T47D (cell line): ENCODE data around the gene UPK2.

Source experiments
- DNase-seq, 2 experiments: peaks; one replicate each; pipeline versions ENCODE4 v3.0.0 to v3.0.0-alpha.2; 2011 to 2012; ENCODE audit warnings: low read depth in 1 of 2, low spot score in 1 of 2
- JUND ChIP-seq: IDR thresholded peaks from 2 replicates; pipeline ENCODE4 v1.6.1; 2012; ENCODE audit warnings: low read depth
- in situ Hi-C: cut with HindIII; loops from 2 replicates; pipeline ENCODE4 v1.10.0; 2016; ENCODE audit warnings: low sequenced_read_pairs, low pct_unique_long_range_greater_than_20kb

Gene UPK2

DNA sequence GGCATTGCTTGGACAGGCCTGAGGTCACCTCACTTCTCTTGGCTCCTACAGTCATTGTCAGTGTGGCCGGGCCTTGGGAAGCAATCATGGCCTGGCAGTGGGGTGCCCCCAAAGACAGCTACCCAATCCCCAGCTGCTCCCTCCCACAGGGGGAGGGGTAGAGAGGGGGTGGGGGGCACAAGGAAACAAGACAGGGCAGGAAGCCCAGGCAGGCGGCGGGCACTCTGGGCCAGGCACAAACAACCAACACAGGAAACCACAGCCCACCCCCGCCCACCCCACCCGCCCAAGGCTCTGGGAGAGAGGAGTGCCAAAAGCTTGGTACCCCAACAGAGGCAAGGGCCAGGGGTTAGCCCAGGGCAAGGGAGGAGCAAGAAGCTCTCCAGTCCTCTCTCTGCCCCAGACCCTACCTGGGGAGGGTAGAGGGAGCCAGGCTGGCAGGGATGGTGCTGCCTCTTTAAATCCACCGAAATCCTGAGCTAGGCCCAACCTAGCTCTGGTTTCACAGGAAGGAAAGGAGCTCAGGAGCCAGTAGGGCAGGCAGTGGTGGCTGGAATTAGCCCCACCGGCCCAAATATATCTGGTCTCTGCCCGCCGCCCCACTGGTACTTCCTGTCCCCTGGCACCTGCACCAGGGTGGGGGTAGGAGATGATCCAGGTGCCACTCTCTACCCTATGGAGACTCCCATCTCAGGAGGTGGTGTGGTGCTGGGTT lies 42.5 kb upstream of the UPK2 start:
- in situ Hi-C loops = no loop called here
- TF ChIP-seq JUND = no peak
- DNase-seq = peak in 1 of 2 experiments; percentile 53

DNA sequence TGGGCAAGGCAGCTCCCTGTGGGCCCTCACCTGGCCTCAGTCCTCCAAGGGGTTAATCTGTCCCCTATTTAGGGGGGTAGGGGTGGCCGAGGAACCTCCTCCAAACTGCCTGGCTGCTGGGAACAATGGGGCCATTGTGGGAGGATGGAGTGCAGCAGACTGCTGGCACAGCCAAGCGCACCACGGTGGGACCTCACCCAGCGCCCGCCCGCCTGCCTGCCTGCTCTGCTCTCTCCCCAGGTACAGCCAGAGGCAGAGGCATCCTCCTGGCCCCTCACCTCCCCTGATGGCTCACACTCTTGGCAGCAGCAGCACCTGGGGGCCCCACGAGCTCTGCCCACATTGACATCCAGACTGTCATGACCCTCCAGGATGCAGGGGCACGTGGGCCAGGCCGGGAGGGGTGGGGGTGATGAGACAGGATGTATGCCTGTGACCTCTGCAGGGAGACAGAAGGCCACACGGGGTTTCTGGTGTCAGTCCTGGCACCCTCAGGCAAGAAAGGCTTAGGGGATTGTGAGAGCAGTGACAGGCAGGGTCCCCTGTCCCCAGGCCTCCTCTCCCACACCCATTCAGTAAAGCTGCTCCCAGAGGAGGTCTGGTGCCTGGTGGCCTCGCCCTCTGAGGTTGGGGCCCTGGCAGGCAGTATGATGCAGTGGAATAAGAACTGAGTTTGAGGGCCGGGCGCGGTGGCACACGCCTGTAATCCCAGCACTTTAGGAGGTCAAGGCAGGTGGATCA lies 41.8 kb upstream of the UPK2 start:
- no peak for DNase-seq
- in situ Hi-C loops = no loop called here
- no peak for TF ChIP-seq JUND

DNA sequence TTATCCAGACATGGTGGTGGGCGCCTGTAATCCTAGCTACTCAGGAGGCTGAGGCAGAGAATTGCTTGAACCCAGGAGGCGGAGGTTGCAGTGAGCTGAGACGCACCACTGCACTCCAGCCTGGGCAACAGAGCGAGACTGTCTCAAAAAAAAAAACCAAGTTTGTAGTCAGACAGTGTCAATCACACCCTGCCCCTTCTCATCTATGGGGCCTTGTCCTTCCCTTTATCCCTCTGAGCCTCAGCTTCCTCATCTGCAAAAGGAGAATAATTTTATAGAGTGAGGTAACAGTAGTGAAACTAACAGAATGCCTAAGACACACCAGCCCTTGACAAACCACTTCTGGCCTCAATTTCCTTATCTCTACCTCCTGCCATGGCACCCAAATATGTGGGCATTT lies 41.1 kb upstream of the UPK2 start:
- DNase-seq = no peak
- in situ Hi-C loops = no loop called here
- TF ChIP-seq JUND = no peak

DNA sequence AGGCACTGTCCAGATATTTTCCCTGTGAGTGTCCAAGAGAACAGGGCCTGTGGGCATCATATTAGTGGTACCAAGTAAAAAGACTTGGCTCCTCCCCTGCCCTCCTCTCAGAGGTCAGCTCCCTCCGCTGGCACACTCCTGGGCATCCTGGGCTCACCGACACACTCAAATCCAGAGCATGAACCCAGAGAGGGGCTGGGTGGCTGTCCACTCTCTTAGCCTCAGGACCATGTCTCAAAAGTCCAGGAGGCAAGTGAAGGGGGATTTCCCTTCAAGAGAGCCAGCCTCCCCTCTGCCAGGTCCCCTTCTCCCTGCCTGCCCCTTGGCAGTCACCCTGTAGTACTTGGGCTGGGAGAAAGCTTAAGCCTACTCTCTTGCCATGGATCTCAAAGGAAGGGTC lies 40.7 kb upstream of the UPK2 start:
- no peak for TF ChIP-seq JUND
- DNase-seq = no peak
- in situ Hi-C loops = no loop called here

DNA sequence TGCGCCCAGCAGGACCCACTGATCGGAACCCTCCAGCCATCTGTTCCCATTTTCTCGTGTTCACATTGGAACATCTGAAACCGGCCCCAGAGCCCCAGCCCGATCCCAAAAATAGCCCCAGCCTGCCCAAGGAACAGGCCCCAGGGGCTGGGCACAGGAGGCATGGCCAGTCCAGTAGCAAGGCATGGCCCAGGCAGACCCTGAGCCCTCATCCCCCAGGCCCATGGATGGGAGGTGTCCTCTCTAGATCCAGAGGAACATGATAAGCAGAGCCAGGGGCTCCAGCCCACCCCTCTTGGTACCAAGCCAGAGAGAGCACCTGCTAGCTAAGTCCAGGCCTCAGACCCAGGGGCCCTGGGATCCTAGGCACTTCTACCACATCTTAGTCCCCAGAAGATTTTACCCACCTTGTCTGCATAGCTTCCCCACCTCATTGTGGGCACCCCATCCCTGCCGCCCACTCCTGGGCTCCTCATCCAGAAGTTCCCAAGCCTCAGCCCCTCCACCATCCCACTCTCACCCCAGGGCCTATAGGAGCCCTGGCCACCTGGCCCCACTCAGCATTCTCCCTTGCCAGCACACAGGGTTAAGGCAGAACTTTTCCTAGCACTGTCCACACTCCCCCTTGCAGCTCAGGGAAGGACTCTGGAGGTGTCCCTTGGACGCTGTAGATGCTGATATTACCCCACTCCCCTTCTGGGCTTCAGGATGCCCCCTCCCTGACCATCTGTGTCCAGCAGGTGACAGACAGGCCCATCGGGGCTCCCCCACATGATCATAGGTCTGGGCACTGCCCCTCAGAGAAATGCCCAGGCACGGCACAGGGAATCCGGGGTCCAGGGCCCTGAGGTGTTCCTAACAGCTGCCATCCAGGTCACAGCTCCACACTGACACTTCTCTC lies 39.9 kb upstream of the UPK2 start:
- TF ChIP-seq JUND = no peak

DNA sequence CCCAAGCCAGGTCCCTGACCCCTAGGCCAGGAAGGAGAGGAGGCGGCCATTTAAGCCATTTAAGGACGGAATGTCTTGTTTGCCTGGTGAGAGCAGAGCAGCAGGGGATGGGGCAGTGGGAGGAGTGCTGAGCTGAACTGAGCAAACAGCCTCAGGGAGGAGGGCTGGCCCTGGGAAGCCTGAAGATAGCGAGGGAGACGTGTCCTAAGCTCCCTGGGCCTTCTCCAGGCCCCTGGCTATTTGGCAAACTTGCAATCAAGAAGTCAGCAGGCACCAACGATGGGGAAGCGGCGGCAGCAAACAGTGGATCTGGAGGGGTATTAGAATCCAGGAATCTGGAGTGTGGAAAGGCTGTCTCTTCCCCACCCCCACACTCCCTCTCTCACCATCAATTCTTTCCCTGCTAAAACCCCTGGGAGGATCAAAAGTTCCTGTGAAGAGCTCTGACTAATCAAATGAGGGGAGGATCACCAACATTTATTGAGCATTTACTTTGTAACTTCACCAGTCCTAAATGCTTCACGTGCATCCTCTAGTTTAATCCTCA lies 39.2 kb upstream of the UPK2 start:
- peak in 1 of 2 experiments; percentile 91 for DNase-seq

More for the DNA sequence above, 39.9 kb upstream of the UPK2 start:
- in situ Hi-C loops = no loop called here
- no peak for DNase-seq

DNA sequence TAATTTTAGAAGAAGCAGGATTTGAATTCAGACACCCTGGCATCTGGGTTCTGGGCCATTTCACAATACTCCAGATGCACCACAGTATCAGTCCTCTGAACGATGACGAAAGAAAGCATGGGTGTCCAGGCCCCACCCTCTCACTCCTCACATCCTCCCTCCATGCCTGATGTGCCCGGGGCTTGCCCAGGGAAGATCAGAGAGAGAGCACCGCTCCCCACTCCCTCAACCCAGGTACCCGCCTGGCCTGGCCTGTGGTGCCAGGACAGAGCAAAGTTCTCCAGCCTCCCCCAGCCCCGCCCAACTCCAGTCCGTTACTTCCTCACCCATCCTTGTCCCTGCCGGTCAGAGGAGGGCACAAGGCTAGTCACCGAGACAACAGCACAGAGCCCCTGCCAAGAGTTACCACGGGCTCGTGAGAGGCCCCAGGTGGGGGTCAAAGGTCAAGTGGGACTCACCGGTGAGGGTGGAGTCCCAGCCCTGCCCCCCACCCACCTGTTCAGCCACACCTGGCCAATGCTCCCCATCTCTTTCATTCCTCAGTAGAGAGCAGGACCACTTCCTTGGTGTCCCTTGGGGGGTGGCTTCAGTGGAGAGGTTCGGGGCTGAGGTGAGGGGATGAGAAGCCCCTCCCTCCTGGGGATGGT lies 38.5 kb upstream of the UPK2 start:
- peak in 1 of 2 experiments; percentile 76 for DNase-seq
- in situ Hi-C loops = no loop called here
- no peak for TF ChIP-seq JUND

More for the DNA sequence above, 39.2 kb upstream of the UPK2 start:
- TF ChIP-seq JUND = no peak
- in situ Hi-C loops = no loop called here

DNA sequence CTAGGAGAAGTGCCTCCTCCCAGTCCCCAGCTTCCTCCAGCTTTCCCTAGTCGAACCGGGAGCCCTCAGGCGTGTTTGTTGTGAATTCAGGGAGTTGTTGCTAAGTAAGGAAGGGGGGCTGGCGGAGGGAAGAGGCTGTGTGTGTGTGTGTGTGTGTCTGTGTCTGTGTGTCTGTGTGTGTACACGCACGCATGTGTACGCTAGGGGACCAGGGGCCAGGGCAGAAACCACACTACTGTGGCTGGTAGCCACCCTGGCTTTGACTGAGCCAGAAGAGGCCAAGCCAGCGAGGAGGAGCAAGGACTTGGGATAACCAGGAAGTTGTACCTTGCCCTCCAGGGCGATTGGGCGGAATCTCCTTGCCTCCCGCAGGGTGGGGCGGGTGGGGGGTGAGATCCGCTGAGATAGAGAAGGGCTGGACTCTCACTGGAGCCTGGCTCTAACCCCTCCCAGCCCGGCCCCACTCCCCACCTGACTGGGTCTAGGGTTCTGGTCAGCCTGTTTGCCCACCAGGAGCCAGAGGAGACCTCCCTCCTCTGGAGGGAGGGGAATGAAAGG lies 37.9 kb upstream of the UPK2 start:
- in situ Hi-C loops = no loop called here
- peak in 1 of 2 experiments; percentile 93 for DNase-seq
- TF ChIP-seq JUND = no peak

DNA sequence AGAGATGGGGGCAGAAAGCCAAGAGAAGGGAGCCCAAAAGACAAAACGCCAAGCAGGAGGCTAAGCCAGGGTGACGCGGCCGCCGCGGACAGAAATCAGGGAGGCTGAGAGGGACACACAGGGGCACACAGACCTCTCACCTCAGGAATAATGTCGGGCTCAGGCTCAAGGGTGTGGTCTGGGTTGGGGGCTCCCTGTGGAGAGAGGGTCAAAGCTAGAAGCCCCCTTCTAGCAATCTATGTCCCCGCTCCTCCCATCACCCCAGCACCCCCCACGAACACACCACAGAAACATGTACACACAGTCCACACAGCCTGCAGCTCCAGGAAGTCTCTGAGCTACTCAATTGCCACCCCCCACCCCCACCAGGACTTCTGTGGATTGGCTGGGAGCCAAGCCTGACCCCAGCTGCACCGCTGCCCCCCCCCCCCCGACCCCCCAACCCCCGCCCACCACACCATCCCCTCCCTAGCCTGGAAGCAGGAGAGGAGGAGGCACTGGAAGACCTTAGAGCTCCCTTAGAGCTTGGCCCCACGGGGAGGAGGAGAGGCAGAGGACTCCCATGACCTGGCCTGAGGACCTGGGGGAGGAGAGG lies 37.3 kb upstream of the UPK2 start:
- in situ Hi-C loops = no loop called here
- DNase-seq = peak in 1 of 2 experiments; percentile 61

DNA sequence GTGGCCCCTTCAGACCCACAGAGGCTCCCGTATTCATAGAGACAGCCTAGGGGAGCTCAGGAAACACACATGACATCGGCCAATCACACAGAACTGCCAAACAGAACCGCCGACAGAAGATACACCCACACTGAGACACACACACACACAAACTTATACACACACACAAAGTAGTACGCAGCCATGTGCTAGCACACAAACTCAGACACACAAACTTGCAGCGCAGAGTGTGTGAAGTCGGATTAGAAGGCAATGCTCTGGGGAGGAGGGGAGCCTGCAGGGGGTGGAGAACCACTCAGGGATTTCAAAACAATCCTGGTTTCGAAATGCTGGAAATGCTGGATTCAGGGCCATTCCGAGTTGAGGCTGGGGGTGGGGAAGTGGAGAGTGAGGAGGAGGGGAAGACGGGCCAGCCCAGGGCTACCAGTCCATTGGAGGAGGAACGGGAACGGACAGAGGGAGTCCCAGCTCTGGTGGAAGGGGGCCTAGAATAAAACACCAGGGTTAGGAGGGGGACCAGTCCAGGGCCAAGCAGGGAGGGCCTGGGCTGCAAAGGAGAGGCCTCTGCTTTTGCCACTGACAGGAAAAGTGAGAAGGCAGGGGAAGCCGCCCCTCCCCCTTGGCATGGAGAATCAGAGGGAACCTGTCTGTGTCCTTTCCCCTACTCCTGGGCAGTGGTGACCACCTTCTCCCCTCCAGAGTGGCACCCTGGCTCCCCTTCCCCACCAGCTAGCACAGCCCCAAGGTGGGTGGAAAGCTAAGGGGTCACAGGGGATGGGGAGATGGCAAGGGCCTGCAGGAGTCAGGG lies 34.8 kb upstream of the UPK2 start:
- peak in 1 of 2 experiments; percentile 86 for DNase-seq
- in situ Hi-C loops = no loop called here
- TF ChIP-seq JUND = no peak

More for the DNA sequence above, 37.3 kb upstream of the UPK2 start:
- no peak for TF ChIP-seq JUND
